Measurements from ENCODE around the gene PUS1. TPM values are rescaled to one million over a fixed set of nuclear protein-coding genes. Genes with fewer than 3 reads are reported as not detected.

The PUS1 gene
- total RNA-seq, 5 donors from 2014 or later (not counting 1 experiment from before 2014, with no cell fraction given) = 27.8 to 71.4 (median 66.5) TPM

- H3K36me3 Mint-ChIP-seq = peaks cover 5% of the 10 kb centered on the region
- H3K4me3 Mint-ChIP-seq = peak overlapping the region; percentile 91 to 99 (median 94)
- ChIA-PET POLR2A (no interaction called here), CTCF (no interaction called here)
- Histone ChIP-seq H3K36me3 (ENCODE audit: control insufficient read depth in 2 of 2, extremely low read depth in 1 of 2, insufficient read depth in 1 of 2, low read length in 1 of 2) (peaks cover 5 to 9% of the 10 kb centered on the region in 2 donors), H3K27me3 (replicated peaks in 1 of 2; ENCODE audit: control insufficient read depth in 2 of 2, extremely low read depth in 1 of 2, insufficient read depth in 2 of 2, low read length in 1 of 2) (no peaks in the 10 kb centered on the region), H3K27ac (ENCODE audit: low read length) (no peak overlapping the region), H3K4me1 (ENCODE audit: control insufficient read depth in 1 of 2, extremely low read depth in 1 of 2, insufficient read depth in 2 of 2, low read length in 2 of 2) (peaks cover 4 to 34% of the 10 kb centered on the region in 2 experiments), H3K4me3 (ENCODE audit: control insufficient read depth in 1 of 2, extremely low read depth in 1 of 2, low read length in 1 of 2) (no peak overlapping the region), H3K9me3 (no peaks in the 10 kb centered on the region)
- no peaks in the 10 kb centered on the region for H3K9me3 Mint-ChIP-seq
- WGBS (ENCODE audit: insufficient coverage) = 77% methylated on average over 17 of the region's 24 CpGs
- DNase-seq (no peak), ATAC-seq (replicated peaks in 1 of 4) (no peak)
- no peaks in the 10 kb centered on the region for H3K27me3 Mint-ChIP-seq
- peak overlapping the region in 1 of 2 donors; percentile 81 for H3K27ac Mint-ChIP-seq
- peaks cover 14 to 30% (median 19%) of the 10 kb centered on the region in 3 donors for H3K4me1 Mint-ChIP-seq
Measured at GRCh38 chr12:131927110-131928079, 1.7 kb upstream of the PUS1 start.

GRCh38 chr12:131928080-131928710 lies 881 bp upstream of the PUS1 start:
- H3K4me3 ChIP-seq (ENCODE audit: control insufficient read depth in 1 of 2, extremely low read depth in 1 of 2, low read length in 1 of 2) = peak overlapping the region; percentile 61 to 96
- H3K4me3 Mint-ChIP-seq = peak overlapping the region; percentile 91 to 99 (median 94)
- H3K9me3 Mint-ChIP-seq = no peaks in the 10 kb centered on the region
- ATAC-seq (replicated peaks in 1 of 4) = peak; percentile 7 to 12 (median 9)
- peaks cover 10% of the 10 kb centered on the region for H3K36me3 Mint-ChIP-seq
- peaks cover 8 to 17% of the 10 kb centered on the region in 2 donors for H3K36me3 ChIP-seq (ENCODE audit: control insufficient read depth in 2 of 2, extremely low read depth in 1 of 2, insufficient read depth in 1 of 2, low read length in 1 of 2)
- H3K27me3 ChIP-seq (replicated peaks in 1 of 2; ENCODE audit: control insufficient read depth in 2 of 2, extremely low read depth in 1 of 2, insufficient read depth in 2 of 2, low read length in 1 of 2) = no peaks in the 10 kb centered on the region
- H3K27me3 Mint-ChIP-seq = no peaks in the 10 kb centered on the region
- ChIA-PET CTCF (interaction anchor here (0.6 kb wide), 3 partner anchors 23 to 64 kb away, joined by 3 to 5 read pairs (median 4); no protein-coding TSS in a partner anchor), POLR2A (interaction anchor here in 1 of 2 donors (0.6 kb wide), 1 partner anchor 209 kb away, joined by 4 read pairs; no protein-coding TSS in a partner anchor)
- no peaks in the 10 kb centered on the region for H3K9me3 ChIP-seq
- H3K4me1 Mint-ChIP-seq = peaks cover 18 to 32% (median 19%) of the 10 kb centered on the region in 3 donors
- H3K27ac Mint-ChIP-seq = peak overlapping the region; percentile 55 to 83
- DNase-seq = peak in 4 of 35 experiments; percentile 7 to 18 (median 12)
- H3K4me1 ChIP-seq (ENCODE audit: control insufficient read depth in 1 of 2, extremely low read depth in 1 of 2, insufficient read depth in 2 of 2, low read length in 2 of 2) = peaks cover 4 to 34% of the 10 kb centered on the region in 2 experiments
- H3K27ac ChIP-seq (ENCODE audit: low read length) = peak overlapping the region; percentile 4
- WGBS (ENCODE audit: insufficient coverage) = 32% methylated on average over 21 of the region's 33 CpGs

- Mint-ChIP-seq H3K36me3 (peaks cover 18% of the 10 kb centered on the region), H3K9me3 (no peaks in the 10 kb centered on the region), H3K4me3 (peak overlapping the region; percentile 91 to 99 (median 94)), H3K27ac (peak overlapping the region; percentile 87 to 88), H3K4me1 (peaks cover 16 to 26% (median 18%) of the 10 kb centered on the region in 3 donors), H3K27me3 (no peaks in the 10 kb centered on the region)
- ChIA-PET POLR2A (interaction anchor here in 1 of 2 donors (1.1 kb wide), 1 partner anchor 16 kb away, joined by 3 read pairs; no protein-coding TSS in a partner anchor), CTCF (interaction anchor here in 1 of 2 donors (1.0 kb wide), 1 partner anchor 20 kb away, joined by 9 read pairs; the partner anchor contains the start of gene EP400)
- WGBS (ENCODE audit: insufficient coverage) = under 1% methylated on average over 84 of the region's 87 CpGs
- Histone ChIP-seq H3K9me3 (no peaks in the 10 kb centered on the region), H3K27me3 (replicated peaks in 1 of 2; ENCODE audit: control insufficient read depth in 2 of 2, extremely low read depth in 1 of 2, insufficient read depth in 2 of 2, low read length in 1 of 2) (no peaks in the 10 kb centered on the region), H3K36me3 (ENCODE audit: control insufficient read depth in 2 of 2, extremely low read depth in 1 of 2, insufficient read depth in 1 of 2, low read length in 1 of 2) (peaks cover 13 to 33% of the 10 kb centered on the region in 2 donors), H3K4me1 (ENCODE audit: control insufficient read depth in 1 of 2, extremely low read depth in 1 of 2, insufficient read depth in 2 of 2, low read length in 2 of 2) (peaks cover 4 to 27% of the 10 kb centered on the region in 2 experiments), H3K27ac (ENCODE audit: low read length) (peak overlapping the region; percentile 62), H3K4me3 (ENCODE audit: control insufficient read depth in 1 of 2, extremely low read depth in 1 of 2, low read length in 1 of 2) (peak overlapping the region; percentile 74 to 96)
- ATAC-seq (replicated peaks in 1 of 4) = peak in 3 of 4 experiments; percentile 5 to 15 (median 7)
- peak in 15 of 35 experiments; percentile 12 to 46 (median 27) for DNase-seq
Measured at GRCh38 chr12:131929581-131930456, 743 bp downstream of the PUS1 start.

GRCh38 chr12:131930510-131930909 lies 1.4 kb downstream of the PUS1 start:
- ChIA-PET POLR2A (interaction anchor here in 1 of 2 donors (1.1 kb wide), 1 partner anchor 15 kb away, joined by 3 read pairs; no protein-coding TSS in a partner anchor), CTCF (interaction anchor here in 1 of 2 donors (1.0 kb wide), 1 partner anchor 19 kb away, joined by 9 read pairs; the partner anchor contains the start of gene EP400)
- H3K27ac ChIP-seq (ENCODE audit: low read length) = peak overlapping the region; percentile 6
- 94% methylated on average over 2 of the region's 9 CpGs for WGBS (ENCODE audit: insufficient coverage)
- H3K27me3 ChIP-seq (replicated peaks in 1 of 2; ENCODE audit: control insufficient read depth in 2 of 2, extremely low read depth in 1 of 2, insufficient read depth in 2 of 2, low read length in 1 of 2) = no peaks in the 10 kb centered on the region
- Mint-ChIP-seq H3K4me3 (peak overlapping the region; percentile 82 to 99 (median 86)), H3K27me3 (no peaks in the 10 kb centered on the region), H3K9me3 (no peaks in the 10 kb centered on the region), H3K4me1 (peaks cover 13 to 23% (median 18%) of the 10 kb centered on the region in 3 donors), H3K36me3 (peaks cover 18% of the 10 kb centered on the region), H3K27ac (peak overlapping the region; percentile 85 to 86)
- peaks cover 13 to 39% of the 10 kb centered on the region in 2 donors for H3K36me3 ChIP-seq (ENCODE audit: control insufficient read depth in 2 of 2, extremely low read depth in 1 of 2, insufficient read depth in 1 of 2, low read length in 1 of 2)
- DNase-seq (no peak), ATAC-seq (replicated peaks in 1 of 4) (no peak)
- peaks cover 4 to 25% of the 10 kb centered on the region in 2 experiments for H3K4me1 ChIP-seq (ENCODE audit: control insufficient read depth in 1 of 2, extremely low read depth in 1 of 2, insufficient read depth in 2 of 2, low read length in 2 of 2)
- H3K4me3 ChIP-seq (ENCODE audit: control insufficient read depth in 1 of 2, extremely low read depth in 1 of 2, low read length in 1 of 2) = peak overlapping the region; percentile 51 to 96
- no peaks in the 10 kb centered on the region for H3K9me3 ChIP-seq

GRCh38 chr12:131933387-131933786 lies 4.3 kb downstream of the PUS1 start:
- no peak overlapping the region for H3K27ac ChIP-seq (ENCODE audit: low read length)
- Mint-ChIP-seq H3K36me3 (peaks cover 21% of the 10 kb centered on the region), H3K4me1 (peaks cover 10 to 18% (median 18%) of the 10 kb centered on the region in 3 donors)

More at GRCh38 chr12:131933387-131933786, 4.3 kb downstream of the PUS1 start:
- DNase-seq (no peak), ATAC-seq (replicated peaks in 1 of 4) (no peak)
- Histone ChIP-seq H3K4me1 (ENCODE audit: control insufficient read depth in 1 of 2, extremely low read depth in 1 of 2, insufficient read depth in 2 of 2, low read length in 2 of 2) (peaks cover 4 to 18% of the 10 kb centered on the region in 2 experiments), H3K4me3 (ENCODE audit: control insufficient read depth in 1 of 2, extremely low read depth in 1 of 2, low read length in 1 of 2) (no peak overlapping the region), H3K9me3 (no peaks in the 10 kb centered on the region), H3K36me3 (ENCODE audit: control insufficient read depth in 2 of 2, extremely low read depth in 1 of 2, insufficient read depth in 1 of 2, low read length in 1 of 2) (peaks cover 13 to 39% of the 10 kb centered on the region in 2 donors), H3K27me3 (replicated peaks in 1 of 2; ENCODE audit: control insufficient read depth in 2 of 2, extremely low read depth in 1 of 2, insufficient read depth in 2 of 2, low read length in 1 of 2) (no peaks in the 10 kb centered on the region)
- Mint-ChIP-seq H3K27ac (no peak overlapping the region), H3K4me3 (no peak overlapping the region), H3K9me3 (no peaks in the 10 kb centered on the region), H3K27me3 (no peaks in the 10 kb centered on the region)
- ChIA-PET CTCF (no interaction called here), POLR2A (no interaction called here)
- 98% methylated on average over 5 of the region's 8 CpGs for WGBS (ENCODE audit: insufficient coverage)
